Activated CD8-positive, alpha-beta memory T cell treated with anti-CD3 and anti-CD28 coated beads, Interleukin-2, amount 50 U/mL, for 48 hours (primary cell): ENCODE measurements around the gene SLC29A4.

Source experiments
- DNase-seq: peaks from one replicate; pipeline ENCODE4 v3.0.0-alpha.2; 2020

SLC29A4 gene

DNA sequence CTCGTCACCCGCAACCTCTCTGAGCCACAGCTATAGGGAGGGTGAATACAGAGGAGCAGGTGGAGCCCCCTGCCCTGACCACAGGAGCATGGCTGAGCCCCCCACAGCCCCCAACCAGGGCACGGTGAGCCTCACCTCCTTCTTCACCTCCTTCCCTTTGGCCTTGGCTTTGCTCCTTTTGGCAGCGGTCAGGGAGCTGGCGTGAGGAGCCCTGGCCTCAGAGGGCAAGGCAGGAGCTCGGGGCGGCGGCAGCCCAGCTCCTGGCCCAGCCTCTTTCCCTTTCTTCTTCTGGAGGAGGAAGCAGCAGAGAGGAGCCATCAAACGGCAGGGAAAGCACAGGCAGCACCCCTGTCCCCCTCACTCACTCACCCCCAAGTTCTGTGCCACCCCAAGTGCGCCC is 42.2 kb downstream of the SLC29A4 start:
- DNase-seq, result no peak

DNA sequence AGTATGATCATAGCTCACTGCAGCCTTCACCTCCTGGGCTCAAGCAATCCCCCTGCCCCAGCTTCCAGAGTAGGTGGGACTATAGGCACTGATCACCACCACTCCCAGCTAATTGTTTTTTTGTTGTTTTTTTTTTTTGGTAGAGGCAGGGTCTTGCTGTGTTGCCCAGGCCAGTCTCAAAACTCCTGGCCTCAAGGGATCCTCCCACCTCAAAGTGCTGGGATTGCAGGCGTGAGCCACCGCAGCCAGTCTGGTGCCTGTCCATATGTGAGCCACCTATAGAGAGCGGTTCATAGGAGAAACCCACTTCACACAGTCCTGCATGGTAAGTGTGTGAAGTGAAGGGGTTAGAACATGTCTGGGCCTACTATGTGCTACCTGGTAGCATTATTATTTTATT is 47.5 kb downstream of the SLC29A4 start:
- DNase-seq, result no peak

DNA sequence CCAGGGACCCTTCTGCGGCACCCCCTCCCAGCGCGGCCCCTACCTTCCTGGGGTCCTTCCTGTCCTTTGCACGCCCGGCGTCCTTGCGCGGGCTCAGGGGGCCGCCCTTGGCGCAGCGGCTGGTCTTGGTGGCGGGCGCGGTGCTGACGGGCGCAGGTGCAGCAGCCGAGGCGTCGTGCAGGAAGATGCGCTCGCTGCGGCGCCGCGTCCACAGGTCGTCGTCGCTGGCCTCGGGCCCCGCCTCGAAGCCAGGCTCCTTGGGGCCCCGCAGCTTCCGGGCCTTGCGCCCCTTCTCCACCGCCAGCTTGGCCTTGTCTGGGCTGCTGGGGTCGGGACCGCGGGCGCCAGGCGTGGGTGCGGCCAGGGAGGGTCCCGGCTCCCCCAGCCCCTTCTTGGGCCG is 49.8 kb downstream of the SLC29A4 start:
- DNase-seq, result no peak

DNA sequence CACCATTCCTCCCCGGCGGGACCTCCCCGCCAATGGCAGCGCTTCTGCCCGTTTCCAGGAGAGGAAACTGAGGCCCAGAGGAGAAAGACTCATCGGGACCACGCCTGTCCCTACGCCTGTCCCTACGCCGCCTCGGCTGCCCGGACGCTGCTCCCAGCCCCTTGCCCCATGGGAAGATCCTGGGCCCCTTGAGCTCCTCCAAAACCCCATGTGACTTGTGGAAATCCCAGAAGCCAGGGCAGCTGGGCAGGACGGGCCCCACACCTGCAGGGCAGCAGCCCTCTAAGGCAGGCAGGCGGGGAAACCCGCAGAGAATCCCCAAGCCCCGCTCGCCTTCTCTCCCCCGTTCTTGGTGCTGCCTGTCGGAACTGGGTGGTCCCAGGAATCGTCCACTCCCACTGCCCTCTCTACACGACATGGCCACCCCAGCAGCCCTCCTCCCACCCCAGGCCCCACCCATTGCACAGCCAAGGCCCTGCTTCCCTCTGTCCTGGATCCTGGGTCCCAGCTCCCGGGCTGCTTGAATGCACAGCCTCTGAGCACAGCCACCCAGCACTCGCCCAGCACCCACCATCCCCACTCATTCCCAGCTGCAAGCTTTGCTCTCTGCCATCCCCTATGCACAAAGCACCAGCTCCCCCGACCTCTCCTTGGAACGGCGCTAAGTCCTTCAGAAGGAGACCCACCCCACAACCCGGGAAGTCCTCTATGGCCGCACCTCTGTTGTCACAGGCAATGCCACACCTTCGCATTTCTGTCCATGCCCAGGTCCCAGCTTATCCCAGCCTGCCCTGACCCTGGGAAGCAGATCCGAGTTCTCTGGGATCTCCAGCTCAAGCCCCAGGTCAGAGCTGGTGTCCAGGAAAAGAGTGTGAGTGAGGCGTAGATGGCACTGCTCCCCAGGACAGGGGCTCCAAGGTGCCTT is 50.6 kb downstream of the SLC29A4 start:
- DNase-seq, result no peak

DNA sequence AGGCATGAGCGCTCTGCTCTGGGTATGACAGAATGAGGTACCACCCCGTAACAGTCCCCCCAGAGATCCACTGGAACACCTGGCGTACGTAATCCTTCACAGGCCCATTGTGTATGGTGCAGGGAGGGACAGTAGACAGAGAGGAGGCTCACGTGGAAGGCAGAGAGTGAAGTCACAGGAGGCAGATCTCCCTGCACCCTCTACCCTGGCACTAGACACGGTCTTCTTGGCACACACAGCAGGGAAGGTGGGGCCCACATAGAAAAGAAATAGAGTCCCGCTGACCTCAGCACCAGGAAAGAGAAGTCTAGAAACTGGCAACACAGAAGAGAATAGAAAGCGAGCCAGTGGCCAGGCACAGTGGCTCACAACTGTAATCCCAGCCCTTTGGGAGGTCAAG is 51.9 kb downstream of the SLC29A4 start:
- no peak for DNase-seq

DNA sequence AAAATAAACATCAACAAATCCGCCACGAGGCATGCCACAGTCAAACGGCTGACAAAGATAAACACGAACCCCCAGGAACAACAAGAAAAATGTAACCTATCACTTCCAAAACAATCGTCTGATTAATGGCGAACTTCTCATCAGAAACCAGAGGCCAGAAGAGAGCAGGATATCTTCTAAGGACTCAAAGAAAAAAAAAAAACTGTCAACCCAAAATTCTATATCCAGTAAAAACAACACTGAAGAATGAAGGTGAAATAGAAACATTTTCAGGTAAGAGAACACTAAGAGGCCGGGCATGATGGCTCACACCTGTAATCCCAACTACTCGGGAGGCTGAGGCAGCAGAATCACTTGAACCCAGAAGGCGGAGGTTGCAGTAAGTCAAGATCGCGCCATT is 54.3 kb downstream of the SLC29A4 start:
- DNase-seq, result no peak

DNA sequence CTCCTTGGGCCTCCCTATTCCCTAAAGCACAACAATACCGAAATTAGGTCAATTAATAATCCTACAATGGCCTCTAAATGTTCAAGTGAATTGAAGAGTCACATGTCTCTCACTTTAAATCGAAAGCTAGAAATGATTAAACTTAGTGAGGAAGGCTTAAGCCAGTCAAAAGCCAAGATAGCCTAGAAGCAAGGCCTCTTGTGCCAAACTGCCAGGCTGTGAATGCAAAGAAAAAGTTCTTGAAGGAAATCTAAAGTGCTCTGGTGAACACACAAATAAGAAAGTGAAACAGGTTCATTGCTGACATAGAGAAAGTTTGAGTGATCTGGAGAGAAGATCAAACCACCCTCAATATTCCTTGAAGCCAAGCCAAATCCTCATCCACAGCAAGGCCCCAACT is 57.2 kb downstream of the SLC29A4 start:
- DNase-seq, result no peak

DNA sequence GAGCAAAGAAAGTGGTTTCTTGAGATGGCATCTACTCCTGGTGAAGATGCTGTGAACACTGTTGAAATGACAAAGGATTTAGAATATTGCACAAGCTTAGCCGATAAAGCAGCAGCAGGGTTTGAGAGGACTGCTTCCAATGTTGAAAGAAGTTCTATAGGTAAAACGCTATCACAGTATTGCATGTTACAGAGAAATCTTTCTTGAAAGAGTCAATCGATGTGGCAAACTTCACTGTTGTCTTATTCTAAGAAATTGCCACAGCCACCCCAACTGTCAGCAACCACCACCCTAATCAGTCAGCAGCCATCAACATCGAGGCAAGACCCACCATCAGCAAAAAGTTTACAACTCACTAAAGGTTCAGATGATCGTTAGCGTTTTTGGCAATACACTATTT is 59.9 kb downstream of the SLC29A4 start:
- DNase-seq, result no peak

DNA sequence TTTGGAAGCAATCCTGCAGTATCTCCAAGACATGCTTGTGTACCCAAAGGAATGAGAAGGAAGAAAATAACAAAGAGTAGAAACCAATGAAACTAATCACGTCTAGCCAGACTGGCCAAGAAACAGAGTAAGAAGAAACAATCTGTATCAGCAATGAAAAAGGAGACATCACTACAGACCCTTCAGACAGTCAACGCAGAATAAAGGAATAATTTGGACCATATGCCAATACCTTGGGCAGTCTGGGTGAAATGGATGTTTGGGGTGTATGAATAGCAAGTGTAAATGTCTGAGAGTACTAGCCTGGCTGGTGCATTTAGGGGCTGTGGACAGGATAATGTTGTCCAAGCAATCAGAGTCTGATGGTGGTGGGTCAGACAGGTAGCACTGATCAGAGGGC is 61.1 kb downstream of the SLC29A4 start:
- DNase-seq, result no peak

DNA sequence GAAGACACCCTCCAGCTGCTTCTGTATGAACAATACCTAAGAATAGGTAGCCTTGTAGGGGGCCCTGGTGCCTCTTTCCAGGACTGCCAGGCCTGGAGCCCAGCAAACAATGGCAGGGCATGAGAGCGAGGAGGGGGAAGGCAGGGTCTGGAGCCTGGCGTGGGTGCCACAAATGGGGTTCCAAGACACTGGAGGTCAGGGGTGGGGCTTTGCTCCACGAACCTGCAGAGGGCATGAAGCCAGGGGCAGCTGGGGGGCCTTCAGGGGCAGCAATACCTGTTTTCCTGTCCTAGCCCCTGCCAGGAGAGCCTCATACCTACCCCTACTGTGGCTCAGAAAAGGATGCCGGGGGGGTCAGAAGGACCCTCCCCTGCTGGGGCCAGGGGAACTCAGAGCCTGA is 61.6 kb downstream of the SLC29A4 start:
- no peak for DNase-seq

DNA sequence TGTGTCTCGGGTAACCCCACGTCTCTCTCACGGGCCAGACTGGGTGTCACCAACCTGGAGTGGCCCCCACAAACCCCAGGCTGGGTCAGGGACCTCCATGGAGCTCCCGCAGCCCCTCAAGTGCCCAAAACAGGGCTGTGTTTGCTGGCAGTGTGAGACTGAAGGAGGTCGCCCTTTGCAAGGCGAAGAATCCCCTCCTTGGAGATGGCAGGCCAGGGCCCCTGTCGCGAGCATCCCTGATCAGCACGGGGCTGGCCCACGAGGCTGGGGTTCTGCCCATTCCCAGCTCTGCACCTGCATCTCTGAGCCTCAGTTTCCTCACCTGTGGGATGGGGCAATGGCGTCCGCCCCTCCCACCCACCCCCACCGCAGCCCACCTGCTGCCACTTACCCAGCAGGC is 62.4 kb downstream of the SLC29A4 start:
- no peak for DNase-seq

DNA sequence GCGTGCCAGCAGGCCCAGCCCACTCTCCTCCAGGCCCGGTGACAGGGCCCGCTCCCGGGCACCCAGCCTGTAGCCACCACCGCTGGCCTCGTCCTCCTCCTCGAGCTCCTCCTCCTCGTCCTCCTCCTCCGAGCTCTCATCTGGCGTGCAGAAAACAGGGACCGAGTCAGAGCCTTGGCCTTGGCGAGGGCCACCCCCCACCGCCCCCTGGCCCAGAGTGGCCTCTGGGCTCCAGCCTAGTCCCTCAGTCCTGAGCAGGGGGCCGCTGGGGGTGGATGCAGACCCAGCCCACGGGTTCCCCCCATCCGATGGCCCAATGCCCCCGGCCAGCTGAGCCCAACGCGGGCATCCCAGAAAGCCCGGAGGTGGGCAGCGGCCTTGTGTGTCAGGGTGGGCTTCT is 62.9 kb downstream of the SLC29A4 start:
- DNase-seq, result no peak

DNA sequence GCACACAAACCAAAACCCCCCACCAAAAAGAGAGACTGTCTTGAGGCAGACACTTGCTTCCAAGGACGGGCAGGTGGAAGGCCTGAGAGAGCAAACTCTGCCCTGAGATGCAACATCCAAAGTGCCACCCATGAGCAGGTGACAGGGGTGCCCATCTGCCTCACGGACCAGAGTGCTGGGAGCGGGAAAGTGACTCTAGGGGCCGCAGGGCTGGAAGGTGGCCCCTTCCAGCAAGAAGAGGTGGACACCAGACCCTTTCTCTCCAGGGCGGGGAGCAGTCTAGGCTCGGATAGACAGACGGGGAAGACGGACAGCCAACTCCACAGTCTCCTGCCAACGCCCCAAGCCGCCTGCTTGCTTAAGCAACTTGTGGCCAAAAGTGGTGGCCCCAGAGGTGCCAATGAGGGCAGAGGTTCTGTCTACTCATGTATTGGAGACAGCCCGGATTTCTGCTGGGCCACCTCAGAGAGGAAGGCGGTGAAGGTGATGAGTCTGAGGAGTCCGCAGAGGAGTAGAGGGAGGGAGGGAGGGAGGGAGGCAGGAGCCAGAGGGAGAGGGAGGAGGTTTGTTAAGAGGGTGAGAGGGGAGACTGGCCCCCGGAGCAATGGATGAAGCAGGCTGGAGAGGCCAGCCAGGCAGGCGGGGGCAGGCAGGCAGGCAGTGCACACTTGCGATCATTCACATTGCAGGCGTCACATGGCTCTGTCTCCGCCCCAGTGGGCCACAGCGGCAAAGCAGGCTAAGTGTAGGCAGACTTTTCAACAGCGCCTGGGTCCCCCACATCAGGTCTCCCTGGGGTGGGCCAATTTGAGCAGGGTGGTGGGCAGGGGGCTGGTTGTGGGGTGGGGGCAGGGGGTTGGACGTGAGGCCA is 65.6 kb downstream of the SLC29A4 start:
- DNase-seq, result no peak

DNA sequence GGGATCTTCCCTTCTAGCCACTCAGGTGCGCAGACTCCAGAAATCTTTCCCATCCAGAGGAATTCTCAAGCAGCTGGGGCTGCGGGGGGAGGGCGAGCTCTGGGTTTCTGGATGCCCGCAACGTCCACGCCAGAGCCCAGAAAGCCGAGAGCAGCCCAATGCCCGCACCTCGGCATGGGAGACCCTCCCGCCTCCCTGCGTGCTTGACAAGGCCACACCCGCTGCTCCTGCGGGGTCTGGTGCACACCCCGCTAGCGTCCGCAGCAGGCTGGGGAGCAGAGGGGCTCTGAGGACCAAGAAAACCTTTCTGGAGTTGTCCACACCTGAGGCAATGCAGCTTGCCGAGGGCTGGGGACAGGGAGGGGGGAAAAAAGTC is 66.2 kb downstream of the SLC29A4 start:
- no peak for DNase-seq

DNA sequence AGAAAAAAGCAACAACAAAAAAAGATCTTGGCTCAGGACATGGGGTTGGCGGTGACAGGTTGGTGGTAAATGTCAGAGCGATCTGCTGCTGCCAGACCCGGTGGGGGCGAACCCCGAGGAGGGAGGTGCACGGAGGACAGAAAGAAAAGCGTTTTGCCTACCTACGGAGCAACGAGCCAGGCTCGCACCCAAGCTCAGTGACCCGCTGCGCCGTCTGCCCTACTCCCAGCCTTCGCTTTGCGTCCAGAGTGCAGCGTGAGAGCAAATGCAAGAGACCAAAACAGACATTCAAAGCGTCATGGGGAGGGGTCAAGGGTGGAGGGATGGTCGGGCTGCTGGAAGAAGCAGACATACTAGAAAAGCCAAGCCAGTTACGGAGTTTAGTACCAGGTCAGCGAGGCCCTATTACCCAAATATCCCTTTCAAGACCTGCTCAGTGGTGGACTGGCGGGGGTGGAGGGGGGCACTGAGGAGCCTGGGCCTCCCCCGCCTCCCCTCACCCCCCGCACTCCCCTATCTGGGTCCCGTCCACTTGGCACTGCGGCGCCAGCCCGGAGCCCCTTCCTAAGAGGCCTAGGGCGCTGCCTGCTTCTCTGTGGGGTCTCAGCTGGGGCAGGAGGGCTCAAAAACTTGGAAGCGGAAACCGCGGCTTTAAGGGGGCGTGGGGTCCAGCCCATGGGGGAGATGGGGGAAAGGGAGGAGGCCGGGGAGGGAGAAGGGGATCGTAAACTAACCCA is 66.9 kb downstream of the SLC29A4 start:
- no peak for DNase-seq

DNA sequence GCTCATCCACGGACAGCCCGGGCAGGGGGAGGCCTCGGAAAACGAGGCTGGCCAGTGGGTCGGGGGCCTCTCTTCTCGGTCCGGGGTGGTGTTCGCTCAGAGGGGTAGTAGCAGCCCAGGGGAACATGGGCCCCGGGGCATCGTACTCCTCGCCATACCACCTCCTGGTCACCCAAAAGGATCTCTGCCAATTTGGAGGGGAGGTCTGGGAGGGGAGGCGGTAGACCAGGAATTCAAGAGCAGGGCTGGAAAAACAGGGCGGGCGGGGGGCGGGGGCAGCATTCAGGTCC is 67.4 kb downstream of the SLC29A4 start:
- no peak for DNase-seq

DNA sequence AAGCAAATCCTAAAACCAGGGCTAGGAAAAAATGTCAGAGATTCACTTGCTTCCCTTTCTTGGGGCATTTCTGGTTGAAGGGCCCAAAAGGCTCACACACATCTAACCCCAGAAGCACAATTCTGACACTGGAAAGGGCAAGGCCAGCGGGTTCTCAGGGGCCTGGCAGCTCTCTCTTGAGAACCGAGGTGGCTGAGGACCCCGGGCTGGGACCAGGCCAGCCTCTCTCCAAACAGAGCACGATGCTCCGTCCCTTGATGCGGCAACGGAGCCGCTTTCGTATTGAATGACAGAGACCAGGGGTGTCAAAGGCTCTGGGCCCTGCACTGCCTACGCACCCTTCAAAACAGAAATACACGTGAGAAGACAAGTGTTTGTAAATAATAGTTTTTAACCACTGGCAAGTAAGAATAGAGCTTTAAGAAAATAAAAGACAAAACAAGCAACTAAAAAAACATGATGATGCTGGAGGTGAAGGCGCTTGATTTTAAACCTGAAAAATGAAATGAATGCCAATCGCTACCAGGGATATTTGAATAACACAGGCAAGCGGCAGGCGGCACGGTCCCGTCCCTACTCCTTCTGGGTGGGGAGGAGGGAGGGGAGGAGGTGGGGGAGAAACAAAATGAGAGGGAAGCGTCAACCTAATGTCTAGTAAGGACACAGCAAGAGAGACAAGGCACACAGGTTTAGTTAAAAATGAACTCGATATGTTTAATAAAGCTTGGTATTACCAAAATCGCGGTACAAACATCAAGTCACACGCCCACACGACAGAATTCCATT is 68.0 kb downstream of the SLC29A4 start:
- no peak for DNase-seq

DNA sequence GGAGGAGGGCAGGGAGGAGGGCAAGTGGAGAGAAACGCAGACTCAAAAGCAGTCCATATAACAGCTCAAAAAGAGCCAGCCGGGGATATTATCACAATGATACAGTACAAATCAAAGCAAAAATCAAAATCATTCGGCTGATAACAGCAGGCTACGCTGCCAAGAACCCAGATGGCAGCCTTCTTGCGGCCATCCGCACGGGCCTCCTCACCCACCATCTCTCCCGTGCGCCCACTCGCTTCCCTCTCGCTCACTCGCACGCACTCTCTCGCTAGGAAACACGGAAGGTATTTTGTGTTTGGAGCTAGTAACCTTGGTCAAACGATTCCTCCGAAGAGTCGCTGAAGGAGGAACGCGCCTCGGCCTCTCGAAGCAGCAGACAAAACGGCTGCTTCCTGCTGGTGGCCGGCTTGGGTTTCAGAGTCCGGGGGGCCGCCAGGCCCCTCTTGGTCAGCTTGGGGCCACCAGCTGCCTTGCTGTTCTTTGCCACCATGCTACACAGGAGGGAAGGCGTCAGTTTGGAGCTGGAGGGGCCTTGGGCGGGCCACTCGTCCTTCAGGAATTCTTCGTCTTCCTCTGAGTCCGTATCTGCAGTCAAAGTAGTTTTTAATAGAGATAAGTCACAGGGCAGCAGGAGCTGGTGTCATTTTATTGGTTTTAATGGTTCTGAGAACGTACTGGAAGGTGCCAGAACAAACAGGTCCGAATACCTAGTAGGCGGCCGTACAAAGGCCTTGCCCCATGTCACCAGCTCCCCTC is 68.9 kb downstream of the SLC29A4 start:
- DNase-seq, result no peak

DNA sequence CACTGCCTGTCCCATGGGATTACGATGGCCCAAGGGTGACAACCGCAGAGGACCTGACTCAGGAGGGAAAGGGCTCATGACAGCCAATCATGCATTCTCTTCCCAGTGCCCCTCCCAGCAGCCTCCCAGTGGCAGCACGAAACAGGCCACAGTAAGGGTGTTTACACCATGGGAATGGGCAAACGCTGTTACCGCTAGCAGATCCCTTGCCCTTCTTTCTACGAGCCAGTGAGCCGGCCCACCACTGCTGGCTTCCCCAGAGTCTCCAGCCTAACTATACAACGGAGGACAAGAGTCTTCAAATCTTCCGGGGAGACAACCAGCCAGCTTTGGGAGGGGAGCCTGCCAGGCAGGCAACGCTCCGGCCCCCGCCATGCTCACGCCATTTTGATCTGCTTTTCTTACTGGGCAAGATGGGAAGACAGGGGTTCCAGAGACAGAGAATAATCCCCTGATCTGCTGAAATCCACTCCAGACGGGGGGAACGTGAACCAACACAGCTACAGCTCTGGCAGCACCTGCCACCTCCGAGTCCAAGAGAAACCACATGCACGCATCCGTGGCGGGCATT is 69.8 kb downstream of the SLC29A4 start:
- DNase-seq, result no peak

DNA sequence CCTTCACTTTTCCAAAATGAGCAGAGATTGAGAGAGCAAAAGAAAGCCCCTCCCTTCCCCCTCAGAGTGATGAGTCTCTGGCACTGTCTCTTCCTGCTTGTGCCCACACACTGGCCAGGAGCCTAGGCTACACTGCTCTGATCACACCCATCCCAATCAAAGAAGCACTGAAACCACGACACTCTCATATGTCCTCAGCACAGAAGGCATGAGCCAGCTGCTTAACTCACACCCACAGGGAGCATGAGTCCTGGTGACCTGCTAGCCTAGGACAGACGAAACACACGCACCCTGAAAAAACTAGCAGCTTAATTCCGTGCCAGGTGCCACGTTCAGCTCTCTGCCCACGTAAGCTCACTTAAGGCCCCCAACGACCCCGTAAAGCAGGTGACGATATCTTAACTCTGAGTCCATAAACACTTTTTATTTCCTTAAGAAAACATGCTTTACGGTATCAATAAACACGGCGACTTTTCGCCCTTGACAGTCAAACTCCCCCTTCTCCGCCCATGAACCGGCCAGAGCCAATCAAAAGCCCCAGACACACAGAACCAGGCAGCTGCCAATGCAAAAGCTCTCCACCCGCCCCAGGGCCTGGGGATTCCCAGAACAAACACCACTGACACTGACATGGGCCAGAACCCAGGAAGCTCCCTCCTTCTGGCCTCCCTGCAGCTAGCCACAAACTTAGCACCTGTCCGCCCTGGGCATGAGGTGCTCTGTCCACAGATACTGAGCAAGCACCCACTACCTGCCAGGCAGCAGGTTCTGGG is 71.9 kb downstream of the SLC29A4 start:
- no peak for DNase-seq
